IPS-20b (cell line): ENCODE data around the gene FOLR3.
"Not testable (repeated sequence)": the region's sequence is repeated elsewhere in the genome, so short reads cannot be mapped to it uniquely, and the experiment has no call there.

Experiments used
- H3K27ac ChIP-seq: one replicate; pipeline ENCODE4 v1.5.1; 2013; ENCODE audit warnings: low read length
- H3K27me3 ChIP-seq: 2 replicates; pipeline ENCODE4 v1.6.1; 2013; ENCODE audit warnings: mild to moderate bottlenecking, low read length, inconsistent platforms; ENCODE audit not compliant: insufficient read depth
- H3K36me3 ChIP-seq: 2 replicates; pipeline ENCODE4 v1.6.1; 2013; ENCODE audit warnings: low read depth, mild to moderate bottlenecking, inconsistent platforms, low read length, moderate library complexity; ENCODE audit not compliant: insufficient read depth
- H3K4me1 ChIP-seq: 2 replicates; pipeline ENCODE4 v1.6.1; 2013; ENCODE audit warnings: mild to moderate bottlenecking, control low read depth, inconsistent platforms, low read length, moderate library complexity; ENCODE audit not compliant: insufficient read depth
- H3K4me3 ChIP-seq: 2 replicates; pipeline ENCODE4 v1.5.1; 2013; ENCODE audit warnings: mild to moderate bottlenecking, low read length, inconsistent platforms
- H3K9ac ChIP-seq: 2 replicates; pipeline ENCODE4 v1.6.1; 2013; ENCODE audit warnings: low read depth, mild to moderate bottlenecking, inconsistent platforms, low read length, moderate library complexity
- H3K9me3 ChIP-seq: 2 replicates; pipeline ENCODE4 v1.6.1; 2013; ENCODE audit warnings: mild to moderate bottlenecking, low read depth, low read length, inconsistent platforms; ENCODE audit not compliant: insufficient read depth

FOLR3 gene

GRCh38 chr11:72144807-72145565, 9.5 kb downstream of the FOLR3 start:
- H3K27ac ChIP-seq: no peak overlapping the region
- 0 out of 2 replicates have a peak, but pooled peaks cover 7% of the 10 kb centered on the region for H3K4me1 ChIP-seq
- no peaks in the 10 kb centered on the region for H3K9me3 ChIP-seq
- no peaks in the 10 kb centered on the region; the same call in 1 of the 2 replicates for H3K27me3 ChIP-seq
- no peak overlapping the region for H3K4me3 ChIP-seq
- H3K9ac ChIP-seq: no peak overlapping the region
- no peaks in the 10 kb centered on the region for H3K36me3 ChIP-seq

GRCh38 chr11:72146625-72147024, 11.1 kb downstream of the FOLR3 start:
- Histone ChIP-seq H3K27ac (no peak overlapping the region), H3K9ac (no peak overlapping the region), H3K4me1 (no peaks in the 10 kb centered on the region), H3K4me3 (no peak overlapping the region), H3K9me3 (no peaks in the 10 kb centered on the region), H3K27me3 (no peaks in the 10 kb centered on the region; the same call in 1 of the 2 replicates), H3K36me3 (no peaks in the 10 kb centered on the region)

GRCh38 chr11:72150882-72151281, 15.4 kb downstream of the FOLR3 start:
- no peak overlapping the region for H3K4me3 ChIP-seq
- H3K9me3 ChIP-seq: no peaks in the 10 kb centered on the region
- H3K27ac ChIP-seq: no peak overlapping the region
- H3K36me3 ChIP-seq: no peaks in the 10 kb centered on the region
- H3K4me1 ChIP-seq: no peaks in the 10 kb centered on the region
- no peaks in the 10 kb centered on the region for H3K27me3 ChIP-seq
- no peak overlapping the region for H3K9ac ChIP-seq

GRCh38 chr11:72153874-72154273, 18.3 kb downstream of the FOLR3 start:
- not testable (repeated sequence) for H3K4me1 ChIP-seq, H3K9me3 ChIP-seq, H3K4me3 ChIP-seq, H3K27me3 ChIP-seq, H3K36me3 ChIP-seq, H3K9ac ChIP-seq, H3K27ac ChIP-seq

GRCh38 chr11:72154816-72155215, 19.3 kb downstream of the FOLR3 start:
- Histone ChIP-seq H3K27ac (no peak overlapping the region), H3K4me1 (no peaks in the 10 kb centered on the region), H3K9me3 (no peaks in the 10 kb centered on the region), H3K27me3 (no peaks in the 10 kb centered on the region), H3K36me3 (no peaks in the 10 kb centered on the region), H3K9ac (no peak overlapping the region), H3K4me3 (no peak overlapping the region)

GRCh38 chr11:72155751-72156150, 20.2 kb downstream of the FOLR3 start:
- Histone ChIP-seq H3K4me3 (no peak overlapping the region), H3K27me3 (no peaks in the 10 kb centered on the region), H3K4me1 (no peaks in the 10 kb centered on the region), H3K9me3 (no peaks in the 10 kb centered on the region), H3K27ac (no peak overlapping the region), H3K36me3 (no peaks in the 10 kb centered on the region), H3K9ac (no peak overlapping the region)

- Histone ChIP-seq H3K4me3 (no peak overlapping the region), H3K4me1 (no peaks in the 10 kb centered on the region), H3K9ac (no peak overlapping the region), H3K36me3 (no peaks in the 10 kb centered on the region), H3K27me3 (no peaks in the 10 kb centered on the region), H3K27ac (no peak overlapping the region), H3K9me3 (no peaks in the 10 kb centered on the region)
These were observed 21.6 kb downstream of the FOLR3 start for GRCh38 chr11:72157131-72157530.

GRCh38 chr11:72160319-72160718, 24.8 kb downstream of the FOLR3 start:
- H3K9ac ChIP-seq: no peak overlapping the region
- no peaks in the 10 kb centered on the region for H3K27me3 ChIP-seq
- H3K36me3 ChIP-seq: no peaks in the 10 kb centered on the region
- no peak overlapping the region for H3K4me3 ChIP-seq
- H3K4me1 ChIP-seq: no peaks in the 10 kb centered on the region
- no peak overlapping the region for H3K27ac ChIP-seq
- no peaks in the 10 kb centered on the region for H3K9me3 ChIP-seq

GRCh38 chr11:72162891-72163492, 27.5 kb downstream of the FOLR3 start:
- H3K27me3 ChIP-seq: no peaks in the 10 kb centered on the region
- no peaks in the 10 kb centered on the region for H3K36me3 ChIP-seq
- H3K4me3 ChIP-seq: no peak overlapping the region
- H3K27ac ChIP-seq: no peak overlapping the region
- peaks cover 10% of the 10 kb centered on the region for H3K9me3 ChIP-seq
- no peak overlapping the region for H3K9ac ChIP-seq
- no peaks in the 10 kb centered on the region for H3K4me1 ChIP-seq

- H3K36me3 ChIP-seq, H3K9ac ChIP-seq, H3K27me3 ChIP-seq, H3K9me3 ChIP-seq, H3K27ac ChIP-seq, H3K4me3 ChIP-seq, H3K4me1 ChIP-seq: not testable (repeated sequence)
These were observed 28.7 kb downstream of the FOLR3 start for GRCh38 chr11:72164187-72164586.

- H3K4me3 ChIP-seq, H3K4me1 ChIP-seq, H3K27ac ChIP-seq, H3K36me3 ChIP-seq, H3K27me3 ChIP-seq, H3K9me3 ChIP-seq, H3K9ac ChIP-seq: not testable (repeated sequence)
These were observed 33.6 kb downstream of the FOLR3 start for GRCh38 chr11:72169046-72169555.

- H3K4me1 ChIP-seq, H3K36me3 ChIP-seq, H3K27me3 ChIP-seq, H3K4me3 ChIP-seq, H3K27ac ChIP-seq, H3K9ac ChIP-seq, H3K9me3 ChIP-seq: not testable (repeated sequence)
These were observed 34.2 kb downstream of the FOLR3 start for GRCh38 chr11:72169754-72170153.
